ENCODE measurements around the gene BNIP1.

Gene BNIP1

GRCh38 chr5:173172166-173172565 lies 27.8 kb downstream of the BNIP1 start:
- DNase-seq = no peak

GRCh38 chr5:173175523-173175922 lies 31.2 kb downstream of the BNIP1 start:
- DNase-seq = no peak

GRCh38 chr5:173178369-173178910 lies 34.1 kb downstream of the BNIP1 start:
- no peak for DNase-seq

- no peak for DNase-seq
Observed at GRCh38 chr5:173180331-173180730, 36.0 kb downstream of the BNIP1 start.

GRCh38 chr5:173187054-173187743 lies 42.9 kb downstream of the BNIP1 start:
- DNase-seq = no peak

GRCh38 chr5:173188280-173188679 lies 43.9 kb downstream of the BNIP1 start:
- DNase-seq = no peak

DNA sequence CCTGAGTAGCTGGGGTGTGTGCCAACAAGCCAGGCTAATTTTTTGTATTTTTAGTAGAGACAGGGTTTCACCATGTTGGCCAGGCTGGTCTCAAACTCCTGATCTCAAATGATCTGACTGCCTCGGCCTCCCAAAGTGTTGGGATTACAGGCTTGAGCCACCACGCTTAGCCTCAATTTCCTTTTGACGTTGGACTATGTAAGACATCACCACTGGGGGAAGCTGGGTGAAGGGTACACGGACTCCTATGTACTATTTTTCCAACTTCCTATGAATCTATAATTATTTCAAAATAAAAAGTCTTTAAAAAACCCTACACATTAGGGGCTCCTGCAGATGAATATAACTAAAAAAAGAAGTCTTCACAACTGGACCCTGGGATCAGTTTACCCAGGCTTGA lies 46.7 kb downstream of the BNIP1 start:
- no peak for DNase-seq

GRCh38 chr5:173191561-173191960 lies 47.2 kb downstream of the BNIP1 start:
- no peak for DNase-seq

- no peak for DNase-seq
Observed at GRCh38 chr5:173192561-173192960, 48.2 kb downstream of the BNIP1 start.

GRCh38 chr5:173196133-173196952 lies 52.0 kb downstream of the BNIP1 start:
- no peak for DNase-seq

DNA sequence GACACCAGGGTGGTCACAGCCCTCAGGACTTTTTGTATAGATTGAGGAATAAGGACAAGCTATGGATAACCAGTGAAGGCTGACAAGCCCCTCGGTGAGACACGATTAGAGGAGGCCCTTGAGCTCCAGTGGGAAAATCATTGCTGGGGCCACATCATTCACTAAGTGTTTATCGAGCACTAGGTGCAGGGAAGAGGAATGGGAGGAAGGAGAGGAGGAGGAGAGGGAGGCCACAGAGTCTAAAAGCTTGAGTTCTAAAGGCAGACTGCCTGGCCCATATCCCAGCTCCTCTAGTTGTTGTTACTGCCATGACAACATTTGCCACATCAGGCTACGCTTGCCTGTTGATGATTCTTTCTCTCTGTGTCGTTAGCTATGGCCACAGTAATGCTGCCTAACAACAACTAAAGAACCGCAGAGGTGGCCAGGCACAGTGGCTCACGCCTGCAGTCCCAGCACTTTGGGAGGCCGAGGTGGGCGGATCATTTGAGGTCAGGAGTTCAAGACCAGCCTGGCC lies 53.1 kb downstream of the BNIP1 start:
- DNase-seq = no peak

GRCh38 chr5:173198049-173198448 lies 53.7 kb downstream of the BNIP1 start:
- no peak for DNase-seq

- no peak for DNase-seq
Observed at GRCh38 chr5:173200356-173200755, 56.0 kb downstream of the BNIP1 start.

DNA sequence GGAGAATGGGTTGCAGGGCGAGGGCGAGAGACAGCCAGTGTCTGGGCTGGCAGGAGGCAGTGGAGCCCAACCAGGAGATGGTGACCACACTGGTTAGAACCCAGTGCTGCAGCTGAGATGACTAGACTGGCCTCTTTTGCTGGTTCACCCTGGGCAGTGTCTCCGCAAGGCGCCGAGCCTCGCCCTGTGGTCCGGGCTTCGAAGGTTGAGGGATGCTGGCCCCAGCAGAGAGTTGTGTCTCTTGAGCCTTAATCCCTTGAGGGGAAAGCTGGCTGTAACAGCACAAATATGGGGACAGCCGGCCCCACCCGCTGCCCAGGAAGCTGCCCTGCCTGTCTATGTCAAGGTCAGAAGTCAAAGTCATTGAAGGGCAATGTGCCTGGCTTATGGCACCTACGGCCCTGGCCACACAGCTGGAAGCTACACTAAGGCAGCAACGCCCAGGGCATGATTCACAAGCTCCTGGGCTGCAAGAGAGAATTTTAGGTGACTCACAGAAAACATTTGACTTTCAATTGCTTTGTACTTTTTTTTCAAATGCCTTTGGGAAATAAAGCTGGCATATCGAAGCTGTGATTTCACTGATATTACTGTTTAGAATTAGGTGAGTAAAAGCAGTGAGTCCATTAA lies 57.4 kb downstream of the BNIP1 start:
- no peak for DNase-seq

DNA sequence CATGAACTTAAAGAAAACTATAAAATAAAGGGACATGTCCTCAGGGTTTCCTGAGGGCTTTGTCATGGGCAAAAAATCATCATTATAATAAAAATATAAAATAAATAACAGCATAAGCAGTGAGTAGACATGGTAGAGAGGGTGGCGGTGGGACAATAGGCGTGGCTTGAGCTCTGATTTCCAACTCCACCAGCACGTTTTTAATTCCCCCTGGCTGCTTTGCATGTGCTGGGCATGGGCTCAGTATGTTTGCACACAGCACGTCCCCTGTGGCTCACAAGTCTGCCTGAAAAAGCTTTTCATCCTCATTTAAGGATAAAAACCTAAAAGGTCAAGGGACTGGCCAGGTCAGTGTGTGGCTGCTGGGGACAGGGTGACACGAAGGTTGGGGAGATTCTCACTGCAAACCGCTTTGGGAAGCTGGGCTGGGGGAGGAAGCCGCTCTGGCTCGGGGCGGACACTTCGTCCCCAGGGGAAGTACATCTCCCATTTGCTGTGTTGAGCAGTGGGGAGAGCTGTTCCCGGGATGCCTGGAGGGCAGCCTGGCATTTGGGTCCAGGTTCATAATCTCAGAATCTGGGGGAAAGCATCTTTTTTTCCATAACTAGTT lies 58.0 kb downstream of the BNIP1 start:
- no peak for DNase-seq

- peak; percentile 33 for DNase-seq
Observed at GRCh38 chr5:173204185-173204979, 60.1 kb downstream of the BNIP1 start.

- no peak for DNase-seq
Observed at GRCh38 chr5:173205916-173206315, 61.6 kb downstream of the BNIP1 start.

GRCh38 chr5:173208296-173208695 lies 64.0 kb downstream of the BNIP1 start:
- DNase-seq = no peak

GRCh38 chr5:173210877-173211276 lies 66.5 kb downstream of the BNIP1 start:
- DNase-seq = no peak

GRCh38 chr5:173211284-173211683 lies 67.0 kb downstream of the BNIP1 start:
- DNase-seq = no peak

DNA sequence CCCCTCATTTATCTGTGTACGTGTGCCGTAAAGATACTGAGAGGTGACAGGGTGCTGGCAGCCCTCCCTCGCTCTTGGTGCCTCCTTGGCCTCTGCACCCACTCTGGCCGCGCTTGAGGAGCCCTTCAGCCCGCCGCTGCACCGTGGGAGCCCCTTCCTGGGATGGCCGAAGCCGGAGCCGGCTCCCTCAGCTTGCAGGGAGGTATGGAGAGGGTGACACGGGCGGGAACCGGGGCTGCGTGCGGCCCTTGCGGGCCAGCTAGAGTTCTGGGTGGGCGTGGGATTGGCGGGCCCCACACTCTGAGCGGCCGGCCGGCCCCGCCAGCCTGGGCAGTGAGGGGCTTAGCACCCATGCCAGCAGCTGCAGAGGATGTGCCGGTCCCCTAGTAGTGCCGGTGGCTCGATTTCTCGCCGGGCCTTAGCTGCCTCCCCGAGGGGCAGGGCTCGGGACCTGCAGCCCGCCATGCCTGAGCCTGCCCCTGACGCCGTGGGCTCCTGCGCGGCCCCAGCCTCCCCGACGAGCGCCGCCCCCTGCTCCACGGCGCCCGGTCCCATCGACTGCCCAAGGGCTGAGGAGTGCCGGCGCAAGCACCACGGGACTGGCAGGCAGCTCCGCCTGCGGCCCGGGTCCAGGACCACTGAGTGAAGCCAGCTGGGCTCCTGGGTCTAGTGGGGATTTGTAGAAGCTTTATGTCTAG lies 69.1 kb downstream of the BNIP1 start:
- DNase-seq = no peak
